HG03575 (cell line): ENCODE data around the gene ARHGEF4.
"Not testable (repeated sequence)": the region's sequence is repeated elsewhere in the genome, so short reads cannot be mapped to it uniquely, and the experiment has no call there.

Experiments
- ATAC-seq: cut with Tn5 transposase; IDR thresholded peaks from one replicate; pipeline ENCODE4 v1.9.1; 2021; ENCODE audit not compliant: unreplicated experiment, insufficient number of reproducible peaks, low FRiP score; ENCODE audit errors: extremely low read depth

The ARHGEF4 gene

GRCh38 chr2:131049150-131049718 is 212.5 kb downstream of the ARHGEF4 start:
- ATAC-seq = no peak

- no peak for ATAC-seq
These were observed 214.2 kb downstream of the ARHGEF4 start for GRCh38 chr2:131050896-131051295.

GRCh38 chr2:131052741-131053263 is 216.1 kb downstream of the ARHGEF4 start:
- ATAC-seq = no peak

GRCh38 chr2:131054488-131054887 is 217.8 kb downstream of the ARHGEF4 start:
- ATAC-seq = no peak

- no peak for ATAC-seq
These were observed 218.7 kb downstream of the ARHGEF4 start for GRCh38 chr2:131055169-131056065.

- ATAC-seq = no peak
These were observed 219.7 kb downstream of the ARHGEF4 start for GRCh38 chr2:131056204-131056931.

- no peak for ATAC-seq
These were observed 220.2 kb downstream of the ARHGEF4 start for GRCh38 chr2:131056932-131057287.

- no peak for ATAC-seq
These were observed 221.6 kb downstream of the ARHGEF4 start for GRCh38 chr2:131058214-131058843.

- ATAC-seq = no peak
These were observed 222.2 kb downstream of the ARHGEF4 start for GRCh38 chr2:131058920-131059319.

GRCh38 chr2:131063501-131064283 is 227.0 kb downstream of the ARHGEF4 start:
- no peak for ATAC-seq

GRCh38 chr2:131064589-131065512 is 228.1 kb downstream of the ARHGEF4 start:
- no peak for ATAC-seq

GRCh38 chr2:131067465-131068125 is 230.9 kb downstream of the ARHGEF4 start:
- no peak for ATAC-seq

GRCh38 chr2:131068172-131068571 is 231.5 kb downstream of the ARHGEF4 start:
- not testable (repeated sequence) for ATAC-seq

GRCh38 chr2:131075578-131075977 is 238.9 kb downstream of the ARHGEF4 start:
- not testable (repeated sequence) for ATAC-seq

GRCh38 chr2:131076707-131077106 is 240.0 kb downstream of the ARHGEF4 start:
- ATAC-seq = no peak

GRCh38 chr2:131077182-131077846 is 240.6 kb downstream of the ARHGEF4 start:
- no peak for ATAC-seq

- ATAC-seq = no peak
These were observed 241.3 kb downstream of the ARHGEF4 start for GRCh38 chr2:131077966-131078365.
